ENCODE measurements around the gene IL26. TPM values are rescaled to one million over a fixed set of nuclear protein-coding genes. Genes with fewer than 3 reads are reported as not detected.

The IL26 gene
- total RNA-seq, 1 experiment from 2014 or later: not detected

DNA sequence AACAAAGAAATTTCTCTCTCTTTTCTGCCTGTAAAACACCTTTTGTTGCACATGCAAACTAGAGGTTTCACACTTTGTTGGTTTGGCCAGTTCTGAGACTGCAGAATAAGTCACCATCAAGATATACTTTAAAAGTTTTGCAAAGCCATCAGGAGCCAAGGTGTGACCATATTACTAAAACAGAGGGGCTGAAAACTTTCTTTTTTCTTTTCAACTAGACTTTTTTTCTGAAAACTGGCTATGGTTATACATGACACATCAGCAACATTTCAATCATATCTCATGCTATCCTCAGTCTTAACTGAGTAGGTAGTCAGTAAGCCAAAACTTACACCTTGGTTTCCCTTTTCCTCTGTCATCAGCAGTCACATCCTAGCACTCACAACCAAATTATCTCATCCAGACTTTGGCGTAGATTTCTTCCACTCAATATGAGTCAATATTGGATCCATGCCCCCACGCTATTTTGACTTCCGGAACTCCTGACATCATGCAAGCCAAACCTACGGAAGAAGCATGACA, 62.0 kb downstream of the IL26 start:
- no peaks in the 10 kb centered on the region for H3K9me3 ChIP-seq (ENCODE audit: insufficient read depth, low read depth)
- POLR2A ChIA-PET (ENCODE audit: unreplicated experiment): no interaction called here
- intact Hi-C loops (cut with micrococcal nuclease; ENCODE audit: unreplicated experiment): no loop called here
- 0 out of 2 replicates have a peak, but pooled peaks cover 5% of the 10 kb centered on the region for H3K9me2 ChIP-seq (ENCODE audit: insufficient read depth)
- CTCF ChIA-PET: no interaction called here
- H3F3A ChIP-seq (ENCODE audit: insufficient read depth, low read depth): no peaks in the 10 kb centered on the region
- no peaks in the 10 kb centered on the region for H3K36me3 ChIP-seq (ENCODE audit: low read depth)
- no peak overlapping the region for H3K4me2 ChIP-seq
- H3K27me3 ChIP-seq (ENCODE audit: insufficient read depth, low read depth): no peaks in the 10 kb centered on the region
- DNase-seq: no peak
- BruUV-seq (replicated peaks): no TSS peak
- TF ChIP-seq EZH2 (IDR thresholded peaks at IDR 0.05; ENCODE audit: low read depth): no peak
- TF ChIP-seq, protein P1, sequence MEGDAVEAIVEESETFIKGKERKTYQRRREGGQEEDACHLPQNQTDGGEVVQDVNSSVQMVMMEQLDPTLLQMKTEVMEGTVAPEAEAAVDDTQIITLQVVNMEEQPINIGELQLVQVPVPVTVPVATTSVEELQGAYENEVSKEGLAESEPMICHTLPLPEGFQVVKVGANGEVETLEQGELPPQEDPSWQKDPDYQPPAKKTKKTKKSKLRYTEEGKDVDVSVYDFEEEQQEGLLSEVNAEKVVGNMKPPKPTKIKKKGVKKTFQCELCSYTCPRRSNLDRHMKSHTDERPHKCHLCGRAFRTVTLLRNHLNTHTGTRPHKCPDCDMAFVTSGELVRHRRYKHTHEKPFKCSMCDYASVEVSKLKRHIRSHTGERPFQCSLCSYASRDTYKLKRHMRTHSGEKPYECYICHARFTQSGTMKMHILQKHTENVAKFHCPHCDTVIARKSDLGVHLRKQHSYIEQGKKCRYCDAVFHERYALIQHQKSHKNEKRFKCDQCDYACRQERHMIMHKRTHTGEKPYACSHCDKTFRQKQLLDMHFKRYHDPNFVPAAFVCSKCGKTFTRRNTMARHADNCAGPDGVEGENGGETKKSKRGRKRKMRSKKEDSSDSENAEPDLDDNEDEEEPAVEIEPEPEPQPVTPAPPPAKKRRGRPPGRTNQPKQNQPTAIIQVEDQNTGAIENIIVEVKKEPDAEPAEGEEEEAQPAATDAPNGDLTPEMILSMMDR (conservative IDR thresholded peaks at IDR 0.05): no peak
- no peak overlapping the region for H2AFZ ChIP-seq
- H3K4me1 ChIP-seq (replicated peaks; ENCODE audit: insufficient read depth): no peaks in the 10 kb centered on the region
- no peak overlapping the region for H3K27ac ChIP-seq
- H3K79me2 ChIP-seq (ENCODE audit: low read depth): no peaks in the 10 kb centered on the region
- H4K20me1 ChIP-seq (ENCODE audit: insufficient read depth): no peaks in the 10 kb centered on the region
- no peak overlapping the region for H3K4me3 ChIP-seq

DNA sequence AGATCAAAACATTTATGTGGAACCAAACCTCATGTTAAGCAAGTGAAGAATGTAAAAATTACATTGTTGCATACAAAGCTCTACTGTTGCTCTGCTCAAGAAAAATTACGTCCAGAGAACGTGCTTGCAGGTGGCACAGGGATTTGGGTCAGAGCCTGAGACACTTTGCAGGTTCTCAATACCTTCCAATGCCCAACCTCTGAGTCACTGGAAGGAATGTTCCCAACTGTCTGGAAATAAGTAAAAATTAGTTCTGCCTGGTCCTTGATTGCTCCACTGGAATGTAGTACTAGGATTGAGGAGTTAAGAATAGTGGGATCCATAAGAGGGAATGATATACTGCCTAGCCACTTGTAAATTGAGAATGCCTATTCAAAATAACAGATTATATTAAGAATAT, 63.2 kb downstream of the IL26 start:
- no peak overlapping the region for H3K4me2 ChIP-seq
- no TSS peak for BruUV-seq (replicated peaks)
- H3K27me3 ChIP-seq (ENCODE audit: insufficient read depth, low read depth): no peaks in the 10 kb centered on the region
- H3K4me1 ChIP-seq (replicated peaks; ENCODE audit: insufficient read depth): no peaks in the 10 kb centered on the region
- H3K9me2 ChIP-seq (ENCODE audit: insufficient read depth): no peaks in the 10 kb centered on the region
- H4K20me1 ChIP-seq (ENCODE audit: insufficient read depth): no peaks in the 10 kb centered on the region
- no peak overlapping the region for H3K27ac ChIP-seq
- no peaks in the 10 kb centered on the region for H3K9me3 ChIP-seq (ENCODE audit: insufficient read depth, low read depth)
- CTCF ChIA-PET: no interaction called here
- H3K36me3 ChIP-seq (ENCODE audit: low read depth): no peaks in the 10 kb centered on the region
- no peaks in the 10 kb centered on the region for H3F3A ChIP-seq (ENCODE audit: insufficient read depth, low read depth)
- no peaks in the 10 kb centered on the region for H3K79me2 ChIP-seq (ENCODE audit: low read depth)
- no peak for DNase-seq
- H3K4me3 ChIP-seq: no peak overlapping the region
- POLR2A ChIA-PET (ENCODE audit: unreplicated experiment): no interaction called here
- no peak overlapping the region for H2AFZ ChIP-seq
- intact Hi-C loops (cut with micrococcal nuclease; ENCODE audit: unreplicated experiment): no loop called here
- TF ChIP-seq EZH2 (IDR thresholded peaks at IDR 0.05; ENCODE audit: low read depth): no peak
- TF ChIP-seq, protein P1 (conservative IDR thresholded peaks at IDR 0.05): no peak

DNA sequence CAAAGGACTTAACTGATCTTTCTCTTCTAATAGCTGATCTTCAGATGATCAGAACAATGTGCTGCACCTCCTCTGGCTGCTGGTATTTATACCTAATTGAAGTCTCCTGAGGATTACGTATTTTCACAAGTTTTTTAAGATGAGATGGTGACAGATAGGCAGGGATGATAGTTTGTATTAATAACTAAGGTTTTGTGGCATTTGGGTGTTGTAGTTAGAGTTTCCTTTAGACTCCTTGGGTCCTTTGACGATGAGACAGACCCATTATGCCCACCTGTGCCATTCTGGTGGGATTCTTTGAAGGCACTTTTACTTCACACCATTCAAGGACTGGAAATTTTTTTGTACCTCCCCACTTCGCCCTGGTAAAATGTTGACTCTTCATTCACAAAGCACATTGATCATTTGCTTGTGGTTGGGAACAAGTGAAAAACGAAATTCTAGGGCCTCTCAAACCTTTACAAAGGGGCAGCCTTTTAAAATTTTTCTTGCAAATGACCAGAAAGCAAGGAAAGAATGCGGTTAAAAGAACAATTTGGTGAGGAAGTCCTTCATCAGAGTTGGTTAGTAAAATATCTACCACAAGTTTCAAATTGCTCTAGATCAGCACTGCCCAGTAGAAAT, 65.8 kb downstream of the IL26 start, which contains the start of gene IFNG:
Gene IFNG (minus strand): TSS at position 60 of the 624 bp plus-strand sequence. CDS start 125 bp downstream, outside the sequence.
- Histone ChIP-seq H3K27me3 (ENCODE audit: insufficient read depth, low read depth) (no peaks in the 10 kb centered on the region), H3K9me3 (ENCODE audit: insufficient read depth, low read depth) (no peaks in the 10 kb centered on the region), H3K36me3 (ENCODE audit: low read depth) (no peaks in the 10 kb centered on the region), H3F3A (ENCODE audit: insufficient read depth, low read depth) (no peaks in the 10 kb centered on the region), H3K4me1 (replicated peaks; ENCODE audit: insufficient read depth) (no peaks in the 10 kb centered on the region), H3K27ac (no peak within 1 kb of the TSS), H2AFZ (no peak within 1 kb of the TSS), H3K4me3 (no peak within 1 kb of the TSS), H4K20me1 (ENCODE audit: insufficient read depth) (no peaks in the 10 kb centered on the region), H3K9me2 (ENCODE audit: insufficient read depth) (no peaks in the 10 kb centered on the region), H3K79me2 (ENCODE audit: low read depth) (no peaks in the 10 kb centered on the region), H3K4me2 (no peak within 1 kb of the TSS)
- TF ChIP-seq EZH2 (IDR thresholded peaks at IDR 0.05; ENCODE audit: low read depth): no peak
- TF ChIP-seq, protein P1 (conservative IDR thresholded peaks at IDR 0.05): no peak
- ChIA-PET POLR2A (ENCODE audit: unreplicated experiment) (no interaction called here), CTCF (no interaction called here)
- intact Hi-C loops (cut with micrococcal nuclease; ENCODE audit: unreplicated experiment): no loop called here
- no TSS peak for BruUV-seq (replicated peaks)
- DNase-seq: no peak

Measured in PC-9 (cell line).